Stimulated activated CD8-positive, alpha-beta memory T cell treated with anti-CD3 and anti-CD28 coated beads, Interleukin-7, amount 100 ng/mL, for 4 hours (primary cell): Measurements from ENCODE around the gene SINHCAF.
"Not testable (repeated sequence)": the region's sequence is repeated elsewhere in the genome, so short reads cannot be mapped to it uniquely, and the experiment has no call there.

Source experiments
- DNase-seq, 2 donors: peaks; one replicate each; pipeline ENCODE4 v3.0.0-alpha.2; 2020; ENCODE audit warnings: low read depth in 2 of 2

Gene SINHCAF

DNA sequence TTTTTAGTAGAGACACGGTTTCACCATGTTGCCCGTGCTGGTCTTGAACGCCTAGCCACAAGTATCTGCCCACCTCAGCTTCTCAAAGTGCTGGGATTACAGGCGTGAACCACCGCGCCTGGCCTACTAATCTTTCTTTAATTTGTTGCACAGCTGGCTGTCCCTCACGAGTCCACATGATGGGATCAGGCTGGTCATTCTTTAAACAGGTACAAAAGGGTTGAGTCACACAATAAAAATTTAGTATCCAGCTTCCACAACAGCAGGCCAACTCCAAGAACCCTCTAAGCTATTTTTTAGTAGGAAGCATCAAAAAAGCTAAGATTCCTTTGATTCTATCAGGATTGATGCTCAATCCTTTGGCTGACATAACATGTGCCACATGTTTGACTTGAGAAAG is 17.8 kb downstream of the SINHCAF start:
- DNase-seq, result no peak

DNA sequence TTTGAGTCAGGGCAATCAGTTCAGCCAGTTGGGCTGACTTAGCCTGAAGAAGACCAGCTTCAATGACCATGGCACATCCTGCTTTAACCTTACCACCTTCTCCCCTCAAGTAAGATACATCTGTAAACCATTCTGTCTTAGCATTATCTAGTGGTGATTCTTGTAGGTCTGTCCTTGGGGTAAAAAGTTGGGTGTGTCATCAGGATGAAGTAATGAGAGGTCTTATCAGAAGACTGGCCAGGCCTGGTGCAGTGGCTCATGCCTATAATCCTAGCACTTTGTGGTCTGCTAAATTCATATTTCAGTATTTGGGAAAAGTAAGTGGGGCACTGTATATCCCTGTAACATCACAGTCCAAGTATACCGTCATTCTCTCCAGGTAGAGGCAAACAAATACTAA is 19.1 kb downstream of the SINHCAF start:
- no peak for DNase-seq

DNA sequence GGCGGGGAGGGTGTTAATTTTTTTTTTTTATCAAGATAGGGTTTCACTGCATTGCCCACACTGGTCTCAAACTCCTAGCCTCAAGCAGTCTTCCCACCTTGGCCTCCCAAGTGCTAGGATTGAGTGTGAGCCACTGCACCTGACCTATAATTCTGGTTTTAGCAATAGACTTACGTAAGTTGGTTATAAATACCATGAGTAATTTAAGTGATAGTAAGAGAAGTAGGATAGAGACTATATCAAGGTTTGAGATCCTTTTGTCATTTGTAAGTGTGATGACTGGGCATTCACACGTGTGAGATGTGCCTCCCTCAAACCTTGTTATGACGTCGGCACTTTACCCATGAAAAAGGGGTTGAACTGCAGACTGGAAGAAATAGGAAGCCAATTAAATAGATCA is 22.5 kb downstream of the SINHCAF start:
- DNase-seq, result no peak

DNA sequence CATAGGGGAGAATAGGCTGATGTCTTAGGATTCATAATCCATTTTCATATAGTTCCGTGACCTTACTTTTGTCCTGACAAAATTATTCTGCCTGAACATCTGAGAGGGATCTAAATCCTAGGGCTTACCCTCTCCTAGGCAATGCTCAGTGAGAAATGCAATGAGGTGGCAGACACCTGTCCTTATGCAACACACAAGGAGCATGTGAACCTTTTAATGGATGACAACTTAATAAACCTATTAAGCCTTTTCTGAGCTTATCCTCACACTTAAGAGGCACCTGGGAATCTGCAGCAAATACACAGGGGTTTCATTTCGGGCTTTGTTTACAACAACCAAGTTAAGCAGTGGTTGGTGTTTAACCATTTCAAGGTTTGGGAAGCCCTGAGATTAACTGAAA is 24.6 kb downstream of the SINHCAF start:
- no peak for DNase-seq

DNA sequence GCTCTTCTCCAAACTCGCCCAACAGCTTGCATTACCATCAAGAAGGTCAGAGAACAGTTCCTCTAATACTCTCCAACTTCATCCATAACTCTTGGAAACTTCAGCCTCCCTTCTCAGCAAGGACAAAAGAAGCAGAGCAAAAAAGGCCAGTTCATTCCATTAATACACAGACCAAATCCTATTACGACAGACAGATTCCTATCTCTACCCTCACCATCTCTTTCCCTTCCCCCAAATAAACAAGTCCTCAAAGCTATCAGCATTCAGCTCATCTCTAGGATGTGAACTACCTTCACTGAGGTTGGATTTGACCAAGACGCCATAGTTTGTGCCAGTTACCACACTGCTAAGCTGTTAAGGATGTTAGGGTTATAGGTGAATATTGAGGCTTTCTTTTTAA is 25.2 kb downstream of the SINHCAF start:
- no peak for DNase-seq

DNA sequence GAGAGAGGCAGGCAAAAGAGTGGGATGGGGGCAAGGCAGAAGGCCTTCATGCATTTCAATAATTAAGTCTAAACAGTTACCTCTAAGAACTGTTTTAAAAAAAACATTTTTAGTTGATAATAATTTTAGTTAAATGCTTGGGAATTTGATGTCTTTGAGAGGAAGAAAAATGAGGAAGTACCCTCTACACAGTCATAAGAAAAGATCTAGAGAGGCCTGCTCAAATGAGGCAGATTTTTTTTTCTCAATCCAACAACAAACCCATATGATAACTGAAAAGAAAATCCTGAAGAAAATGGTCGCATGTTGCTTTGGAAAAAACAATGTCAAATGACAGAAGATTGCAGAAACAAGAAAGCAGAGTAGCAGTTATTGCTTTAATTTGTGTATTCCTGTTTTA is 25.6 kb downstream of the SINHCAF start:
- DNase-seq, result no peak

DNA sequence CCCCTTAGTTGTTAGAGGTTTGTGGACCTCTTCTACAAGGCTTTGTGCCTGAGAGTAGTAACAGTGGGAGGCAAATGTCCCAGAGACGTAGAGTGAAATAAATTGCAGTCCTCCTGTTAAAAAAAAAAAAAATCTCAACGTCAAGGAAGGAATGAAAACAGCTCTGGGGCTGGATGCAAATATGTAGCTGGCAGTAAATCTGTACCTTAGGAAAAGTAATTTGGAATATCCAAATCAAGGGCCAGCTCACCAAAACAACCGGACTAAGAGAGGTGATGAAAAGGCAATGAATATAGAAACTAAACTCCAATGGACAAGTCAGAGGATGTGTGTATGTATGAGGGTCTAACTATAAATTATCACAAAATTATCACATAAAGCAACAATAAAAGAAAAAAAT is 27.0 kb downstream of the SINHCAF start:
- no peak for DNase-seq

DNA sequence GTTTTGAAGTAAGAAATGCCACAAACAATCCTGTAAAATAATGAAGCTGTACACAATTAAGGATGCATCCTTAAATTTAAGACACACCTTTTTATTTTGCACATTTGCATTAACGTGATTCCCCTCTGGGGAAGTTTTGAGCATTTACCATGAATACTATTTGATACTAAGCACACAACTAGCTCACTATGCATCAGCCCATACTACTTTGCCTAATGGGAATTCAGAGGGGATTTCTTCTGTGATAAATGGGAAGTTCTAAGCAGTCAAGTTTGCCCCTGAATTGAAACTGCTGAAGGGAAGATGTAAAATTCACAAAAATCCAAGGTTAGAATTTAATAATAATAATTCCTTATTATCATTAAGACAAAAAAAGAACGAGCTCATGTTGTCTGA is 27.4 kb downstream of the SINHCAF start:
- DNase-seq, result no peak

DNA sequence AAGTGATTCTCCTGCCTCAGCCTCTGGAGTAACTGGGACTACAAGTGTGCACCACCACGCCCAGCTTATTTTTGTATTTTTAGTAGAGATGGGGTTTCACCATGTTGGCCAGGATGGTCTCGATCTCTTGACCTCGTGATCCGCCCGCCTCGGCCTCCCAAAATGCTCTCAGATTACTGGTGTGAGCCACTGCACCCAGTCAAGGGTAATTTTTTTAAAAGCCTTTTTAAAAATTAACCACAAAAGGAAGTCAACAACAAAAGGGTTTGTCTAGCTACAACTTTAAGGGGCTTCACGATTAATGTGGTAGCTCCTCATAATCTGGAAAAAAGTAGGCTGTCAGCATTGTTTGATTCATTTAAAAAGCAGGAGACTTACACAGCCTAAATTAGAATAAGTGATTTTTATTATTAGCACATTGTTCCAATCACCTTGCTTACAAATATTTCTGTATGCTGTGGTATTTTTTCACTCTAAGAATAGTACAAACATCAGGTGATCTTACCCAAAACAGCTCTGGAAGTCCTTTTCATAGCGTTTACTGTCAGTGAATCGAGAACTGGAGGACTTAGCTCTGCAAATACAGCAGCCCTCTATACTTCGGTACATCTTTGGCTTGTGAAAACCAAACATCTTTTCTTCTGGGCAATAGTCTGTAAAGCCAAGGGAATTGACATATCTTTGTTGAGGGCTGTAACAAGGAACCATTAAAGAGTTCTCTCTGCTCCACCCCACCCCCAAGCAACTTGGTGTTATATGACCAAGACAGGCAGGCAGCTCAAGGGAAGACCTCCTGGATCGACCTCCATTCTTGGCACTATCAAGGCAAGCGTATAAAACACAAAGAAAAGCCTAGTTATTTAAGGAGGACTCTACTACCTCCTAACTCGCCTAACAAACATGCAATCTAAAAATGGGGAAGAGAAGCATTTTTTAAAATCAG is 28.1 kb downstream of the SINHCAF start:
- no peak for DNase-seq

DNA sequence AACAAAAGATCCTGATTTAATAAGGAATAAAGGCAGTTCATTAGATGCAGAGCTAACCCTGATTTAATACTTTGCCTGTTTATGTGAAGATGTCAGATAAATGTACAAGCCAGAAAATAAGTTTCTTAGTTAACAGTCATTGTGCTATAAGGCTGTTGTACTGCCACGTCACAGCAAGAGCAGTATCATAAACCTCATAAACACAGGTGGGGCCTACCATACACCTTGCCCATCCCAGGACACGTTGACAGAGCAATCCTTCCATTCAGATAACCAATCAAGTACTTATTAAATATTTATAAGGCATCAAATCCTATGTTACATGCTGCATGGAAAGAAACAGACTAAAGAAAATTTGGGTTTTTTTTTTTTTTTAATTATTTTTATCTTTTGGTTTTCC is 36.5 kb downstream of the SINHCAF start:
- DNase-seq, result no peak

DNA sequence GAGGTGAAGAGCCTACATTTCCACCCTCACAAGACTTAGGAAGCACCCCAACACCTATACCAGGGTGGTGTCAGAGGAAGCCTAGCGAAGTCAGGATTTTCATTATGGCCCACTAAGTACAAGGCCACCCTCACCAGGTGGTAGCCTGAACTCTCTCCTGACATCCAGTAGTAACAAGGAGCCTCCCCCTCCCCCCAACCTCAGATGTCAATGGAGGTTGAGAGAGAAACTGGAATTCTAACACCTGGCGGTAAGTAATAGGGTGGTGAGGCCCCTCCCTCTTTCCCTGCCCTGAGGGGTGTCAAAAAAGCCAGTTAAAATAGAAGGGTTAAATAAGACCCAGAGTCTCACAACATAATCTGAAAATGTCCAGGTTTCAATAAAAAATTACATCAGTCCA is 37.6 kb downstream of the SINHCAF start:
- DNase-seq, result no peak

DNA sequence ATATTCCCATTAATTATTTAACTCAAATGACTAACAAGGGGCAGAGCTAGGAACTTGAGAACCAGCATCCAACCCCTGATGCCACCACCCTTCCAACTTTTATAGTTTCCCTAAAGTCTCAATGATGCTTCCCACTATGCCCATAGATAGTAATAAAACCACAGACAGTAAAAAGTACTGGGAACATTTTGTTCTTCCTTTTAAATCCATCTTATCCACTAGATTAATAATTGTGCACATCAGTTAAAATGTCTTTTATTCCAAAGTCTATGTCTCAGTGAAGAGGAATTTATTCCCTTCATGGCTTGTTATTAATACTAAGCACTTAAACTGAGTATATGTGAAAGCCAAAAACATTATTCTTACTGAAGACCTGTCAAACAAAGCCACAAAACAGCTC is 45.8 kb downstream of the SINHCAF start:
- no peak for DNase-seq

DNA sequence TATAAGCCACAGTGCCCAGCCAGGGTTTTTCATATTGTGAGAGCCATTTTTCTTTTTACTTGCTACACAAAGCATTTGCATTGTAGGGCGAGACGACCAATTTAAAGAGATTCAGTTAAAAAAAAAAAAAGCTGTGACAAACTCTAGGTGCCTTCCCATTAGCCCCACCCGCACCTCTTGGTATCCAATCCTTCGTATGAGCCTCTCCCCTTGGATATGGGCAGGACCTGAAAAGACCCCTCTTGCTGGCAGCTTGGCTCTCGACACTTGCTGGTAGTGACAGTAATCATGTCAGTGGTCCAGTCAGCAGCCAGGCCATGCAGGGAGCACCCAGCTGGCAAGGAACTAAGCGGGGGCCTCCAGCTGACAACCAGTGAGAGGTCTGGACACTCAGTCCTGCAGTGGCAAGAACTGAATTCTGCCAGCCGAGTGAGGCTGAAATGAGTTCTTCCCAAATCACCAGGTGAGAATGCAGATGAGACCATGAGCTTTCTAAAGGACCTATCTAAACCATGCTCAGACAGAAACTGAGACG is 46.5 kb downstream of the SINHCAF start:
- DNase-seq, result no peak

DNA sequence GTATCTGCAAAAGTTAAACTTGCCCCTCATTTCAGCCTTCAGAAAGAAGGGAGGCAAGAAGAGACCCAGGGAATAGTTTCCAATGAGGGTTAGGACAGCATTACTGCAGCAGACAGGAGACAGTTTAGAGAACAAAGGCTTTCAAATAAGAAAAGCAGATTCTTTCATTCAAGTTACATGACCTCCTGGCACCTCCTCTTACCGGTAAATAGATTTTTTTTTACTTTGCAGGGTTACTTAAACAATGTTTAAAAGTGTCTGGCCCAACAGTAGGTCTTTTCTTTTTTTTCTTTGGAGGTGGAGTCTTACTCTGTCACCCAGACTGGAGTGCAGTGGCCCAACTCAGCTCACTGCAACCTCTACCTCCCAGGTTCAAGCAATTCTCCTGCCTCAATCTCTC is 47.1 kb downstream of the SINHCAF start:
- DNase-seq, result no peak

DNA sequence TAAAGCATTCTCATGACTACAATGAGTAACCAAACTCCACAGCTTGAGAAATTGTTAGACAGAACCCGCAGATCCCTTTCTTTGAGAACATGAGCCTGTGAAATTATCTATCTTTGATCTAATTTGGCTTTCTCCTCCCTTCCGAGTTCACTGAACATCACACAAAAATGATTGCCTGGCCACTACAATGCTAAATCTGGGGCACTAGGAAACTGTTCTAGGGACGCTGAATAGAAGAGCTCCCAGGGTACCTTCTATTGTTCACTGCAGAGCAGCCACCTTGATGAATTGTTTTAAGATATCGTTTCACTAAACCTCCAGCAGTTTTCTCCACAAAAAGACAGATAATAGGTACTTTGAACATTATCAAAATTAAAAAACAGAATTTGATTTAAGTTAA is 47.5 kb downstream of the SINHCAF start:
- no peak for DNase-seq

DNA sequence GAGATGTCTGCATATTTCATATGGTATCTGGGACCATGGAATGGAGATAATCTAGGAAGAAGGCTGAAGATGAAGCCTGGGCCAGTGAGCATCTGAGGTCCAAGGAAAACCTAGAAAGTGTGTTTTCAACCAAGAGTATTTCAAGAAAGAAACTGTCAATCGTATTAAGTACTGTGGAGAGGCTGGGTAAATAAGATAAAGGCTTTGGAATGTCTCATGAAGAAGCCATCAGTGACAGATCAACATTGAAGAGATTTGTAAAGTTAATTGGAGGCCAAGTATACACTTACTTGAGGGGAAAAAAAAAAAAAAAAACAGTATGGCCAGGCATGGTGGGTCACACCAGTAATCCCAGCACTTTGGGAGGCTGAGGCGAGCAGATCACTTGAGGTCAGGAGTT is 48.9 kb downstream of the SINHCAF start:
- no peak for DNase-seq

DNA sequence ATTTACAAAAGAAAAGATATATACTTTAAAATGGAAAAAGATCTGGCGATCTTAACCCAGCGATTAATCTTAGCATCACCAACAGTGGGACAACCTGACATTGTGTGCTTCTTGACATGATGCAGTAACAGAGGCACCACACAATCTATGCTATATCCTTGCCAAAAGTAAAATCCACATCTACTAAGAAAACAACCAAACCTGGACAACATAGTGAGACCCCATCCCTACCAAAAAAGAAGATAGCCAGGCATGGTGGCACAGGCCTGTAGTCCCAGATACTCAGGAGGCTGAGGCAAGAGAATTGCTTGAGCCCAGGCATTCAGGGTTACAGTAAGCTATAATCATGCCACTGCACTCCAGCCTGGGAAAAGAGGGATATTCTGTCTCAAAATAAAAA is 50.5 kb downstream of the SINHCAF start:
- no peak for DNase-seq

DNA sequence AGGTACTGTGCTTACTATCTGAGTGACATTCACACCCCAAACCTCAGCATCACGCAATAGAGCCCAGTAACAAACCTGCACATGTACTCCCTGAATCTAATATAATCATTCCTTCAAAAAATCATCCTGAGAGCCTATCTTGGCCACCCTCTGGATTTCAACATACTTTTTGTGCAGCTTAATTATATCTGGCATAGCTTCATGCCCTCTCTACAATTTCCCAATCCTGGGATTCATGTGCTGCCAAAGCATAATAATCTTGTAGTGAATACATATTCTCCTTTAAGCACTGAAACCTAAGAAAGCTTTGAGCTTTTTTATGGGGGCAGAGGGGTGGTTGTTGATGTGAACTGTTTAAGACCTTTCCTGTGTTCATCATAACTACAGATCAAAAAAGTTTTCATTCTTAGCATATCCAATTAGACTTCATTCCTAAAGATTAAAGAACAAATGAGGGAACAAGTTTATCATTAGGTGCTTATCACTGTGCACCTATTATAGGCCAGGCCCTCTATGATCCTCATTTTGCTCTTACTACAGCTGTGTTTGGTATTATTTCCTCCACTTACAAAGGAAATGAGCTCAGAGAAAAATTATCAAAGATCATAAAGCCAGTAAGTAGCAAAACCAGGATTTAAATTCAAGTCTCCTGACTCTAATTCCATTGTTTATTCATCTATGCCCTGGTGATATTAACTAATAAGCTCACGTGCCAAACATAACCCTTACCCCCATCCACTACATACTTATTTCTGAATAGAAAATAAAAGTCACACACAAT is 51.2 kb downstream of the SINHCAF start:
- DNase-seq, result no peak

DNA sequence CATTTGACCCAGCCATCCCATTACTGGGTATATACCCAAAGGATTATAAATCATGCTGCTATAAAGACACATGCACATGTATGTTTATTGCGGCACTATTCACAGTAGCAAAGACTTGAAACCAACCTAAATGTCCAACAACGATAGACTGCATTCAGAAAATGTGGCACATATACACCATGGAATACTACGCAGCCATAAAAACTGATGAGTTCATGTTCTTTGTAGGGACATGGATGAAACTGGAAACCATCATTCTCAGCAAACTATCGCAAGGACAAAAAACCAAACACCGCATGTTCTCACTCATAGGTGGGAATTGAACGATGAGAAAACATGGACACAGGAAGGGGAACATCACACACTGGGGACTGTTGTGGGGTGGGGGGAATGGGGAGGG is 52.2 kb downstream of the SINHCAF start:
- not testable (repeated sequence) for DNase-seq

DNA sequence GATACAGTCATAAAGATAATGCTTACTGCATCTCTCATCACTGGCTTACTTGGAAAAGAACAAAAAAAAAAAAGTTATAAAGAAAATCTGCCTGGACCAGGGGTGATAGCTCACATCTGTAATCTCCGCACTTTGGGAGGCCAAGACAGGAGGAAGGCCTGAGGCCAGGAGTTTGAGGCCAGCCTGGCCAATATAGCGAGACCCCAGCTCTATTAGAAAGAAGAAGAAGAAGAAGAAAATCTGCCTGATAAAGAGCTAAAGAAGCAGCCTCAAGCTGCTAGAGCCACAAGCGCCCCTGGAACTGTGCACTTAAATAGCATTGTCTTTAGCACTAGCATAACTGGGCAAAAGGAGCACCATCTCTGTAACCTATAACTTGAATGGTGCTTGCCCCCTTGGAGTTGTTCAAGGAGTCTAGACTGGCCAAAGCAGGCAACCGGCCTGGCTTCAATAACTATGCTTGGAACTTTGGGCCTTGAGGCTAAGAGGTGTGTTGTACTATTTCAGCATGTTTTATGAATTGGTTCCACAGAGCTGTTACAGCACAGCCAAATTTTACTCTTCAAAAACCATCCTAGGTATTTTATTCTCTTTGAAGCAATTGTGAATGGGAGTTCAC is 53.2 kb downstream of the SINHCAF start:
- DNase-seq, result no peak

DNA sequence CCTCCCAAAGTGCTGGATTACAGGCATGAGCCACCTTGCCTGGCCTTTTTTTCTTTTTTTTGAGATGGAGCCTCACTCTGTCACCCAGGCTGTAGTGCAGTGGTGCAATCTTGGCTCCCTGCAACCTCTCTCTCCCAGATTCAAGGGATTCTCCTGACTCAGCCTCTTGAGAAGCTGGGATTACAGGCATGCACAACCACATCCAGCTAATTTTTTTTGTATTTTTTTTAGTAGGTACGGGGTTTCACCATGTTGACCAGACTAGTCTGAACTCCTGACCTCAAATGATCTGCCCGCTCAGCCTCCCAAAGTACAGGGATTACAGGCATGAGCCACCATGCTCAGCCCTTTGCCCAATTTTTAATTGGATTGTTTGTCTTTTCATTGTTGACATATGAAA is 58.0 kb downstream of the SINHCAF start:
- DNase-seq, result no peak

DNA sequence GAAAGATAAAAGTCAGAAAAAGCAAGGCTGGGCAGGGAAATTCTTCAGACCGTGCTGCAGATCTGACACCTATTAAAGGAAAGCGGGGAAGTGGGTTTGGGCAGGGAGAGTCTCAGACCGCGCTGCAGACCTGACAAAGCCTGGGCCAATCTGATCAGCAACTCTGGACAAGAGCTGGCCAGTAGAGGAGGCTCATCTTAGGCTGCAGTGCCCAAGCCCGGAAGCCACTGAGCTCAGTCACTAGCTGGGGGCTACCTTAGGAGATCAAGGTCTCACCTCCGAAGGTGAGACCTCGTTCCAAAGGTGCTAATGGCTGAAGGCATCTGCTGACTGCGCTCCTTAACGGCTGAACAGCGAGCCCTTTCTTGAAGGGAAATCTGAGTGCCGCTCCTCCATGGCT is 60.2 kb downstream of the SINHCAF start:
- no peak for DNase-seq
